NCI-H524 (cell line): ENCODE results near the gene RBM25.
A peak's percentile ranks its signal among the peaks of the same experiment; 100 is the strongest.
"Not testable (repeated sequence)": the region's sequence is repeated elsewhere in the genome, so short reads cannot be mapped to it uniquely, and the experiment has no call there.

Experiments used
- DNase-seq, 2 experiments: peaks; one replicate each; lab custom pipeline; 2025; lab: John Stamatoyannopoulos, UW

RBM25 gene

GRCh38 chr14:73168691-73169090, 110.4 kb downstream of the RBM25 start:
- DNase-seq = no peak

DNA sequence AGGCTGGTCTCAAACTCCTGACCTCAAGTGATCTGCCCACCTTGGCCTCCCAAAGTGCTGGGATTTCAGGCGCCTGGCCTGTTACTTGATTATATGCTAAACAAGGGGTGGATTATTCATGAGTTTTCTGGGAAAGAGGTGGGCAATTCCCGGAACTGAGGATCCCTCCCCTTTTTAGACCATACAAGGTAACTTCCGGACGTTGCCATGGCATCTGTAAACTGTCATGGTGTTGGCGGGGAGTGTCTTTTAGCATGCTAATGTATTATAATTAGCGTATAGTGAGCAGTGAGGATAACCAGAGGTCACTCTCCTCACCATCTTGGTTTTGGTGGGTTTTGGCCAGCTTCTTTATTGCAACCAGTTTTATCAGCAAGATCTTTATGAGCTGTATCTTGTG, 111.5 kb downstream of the RBM25 start:
- not testable (repeated sequence) for DNase-seq

- DNase-seq = no peak
These were observed 112.4 kb downstream of the RBM25 start for GRCh38 chr14:73170686-73171085.

GRCh38 chr14:73172500-73172899, 114.2 kb downstream of the RBM25 start:
- no peak for DNase-seq

DNA sequence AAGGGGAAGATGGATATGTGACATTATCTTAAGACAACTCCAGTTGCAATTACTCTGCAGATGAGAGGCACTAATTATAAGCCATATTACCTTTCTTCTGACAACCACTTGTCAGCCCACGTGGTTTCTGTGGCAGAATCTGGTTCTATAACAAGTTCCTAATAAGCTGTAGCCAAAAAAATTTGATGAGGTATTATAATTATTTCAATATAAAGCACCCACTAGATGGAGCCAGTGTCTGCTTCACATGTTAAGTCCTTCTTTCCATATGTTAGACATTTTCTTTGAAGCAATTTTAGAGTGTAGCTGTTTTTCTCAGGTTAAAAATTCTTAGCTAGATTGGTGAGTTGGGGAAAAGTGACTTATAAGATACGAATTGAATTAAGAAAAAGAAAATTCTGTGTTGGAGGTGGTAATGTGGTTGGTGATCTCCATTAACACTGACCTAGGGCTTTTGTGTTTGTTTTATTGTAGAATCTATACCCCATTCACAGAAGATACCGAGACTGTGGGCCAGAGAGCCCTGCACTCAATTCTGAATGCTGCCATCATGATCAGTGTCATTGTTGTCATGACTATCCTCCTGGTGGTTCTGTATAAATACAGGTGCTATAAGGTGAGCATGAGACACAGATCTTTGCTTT, 114.9 kb downstream of the RBM25 start:
- DNase-seq = peak; percentile 43 to 85
